ENCODE measurements around the gene RFX7. TPM values are rescaled to one million over a fixed set of nuclear protein-coding genes. Genes with fewer than 3 reads are reported as not detected.

Gene RFX7
- total RNA-seq, result 8.9 TPM
- long read RNA-seq, partial matches to known transcripts, result 0 of 3 reads
- long read RNA-seq, other reads (novel, unspliced or antisense), result 3 of 3 reads

DNA sequence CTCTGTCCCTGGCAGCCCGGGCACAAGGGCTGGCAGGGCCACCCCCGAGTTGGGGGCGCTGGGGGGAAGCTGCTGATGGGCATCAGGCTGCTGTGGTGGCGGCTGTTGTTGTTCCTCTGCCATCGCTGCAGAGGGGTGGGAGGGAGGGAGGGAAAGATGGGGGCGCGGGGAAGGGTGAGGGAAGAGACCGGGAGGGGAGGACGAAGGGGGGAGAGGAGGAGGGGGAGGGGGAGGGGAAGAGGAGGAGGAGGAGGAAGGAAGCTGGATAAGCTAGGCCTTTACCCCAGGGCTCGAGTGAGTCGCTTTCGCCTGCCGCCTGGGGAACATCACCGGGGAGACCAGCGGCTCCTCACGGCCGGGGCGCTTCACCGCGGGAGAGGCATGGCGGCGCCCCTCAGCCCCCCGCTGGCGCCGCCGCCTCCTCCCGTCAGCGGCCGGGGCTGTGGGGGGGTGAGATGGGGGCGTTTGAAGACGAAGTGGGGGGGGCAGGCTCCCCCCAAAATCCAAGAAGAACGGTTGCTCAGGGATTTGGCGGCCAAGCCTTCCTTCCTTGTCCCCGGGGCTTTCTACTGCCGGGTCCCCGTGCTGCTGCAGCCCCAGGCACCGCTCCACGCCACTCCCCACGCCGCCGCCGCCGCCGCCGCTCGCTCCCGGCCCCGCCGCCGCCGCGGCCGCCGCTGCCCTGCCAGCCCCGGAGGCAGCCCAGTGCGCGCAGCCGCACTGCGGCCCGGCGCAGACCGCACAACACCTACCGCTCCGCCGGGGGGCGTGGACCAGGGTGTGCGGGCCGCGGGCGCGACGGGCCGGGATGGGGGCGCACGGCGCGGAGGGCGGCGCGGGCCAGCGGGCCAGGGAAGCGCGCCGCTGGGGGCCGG, at the start of gene RFX7:
Gene RFX7, minus strand, starts transcription at position 717 of the 875 bp plus-strand sequence. Its CDS starts 594 bp downstream, at position 123.
- peak; percentile 77 for DNase-seq
- Histone ChIP-seq H3K36me3 (no peaks in the 10 kb centered on the region), H3K4me3 (peak within 1 kb of the TSS; percentile 83), H3K4me1 (peaks cover 58% of the 10 kb centered on the region), H3K27ac (replicated peaks) (peak within 1 kb of the TSS; percentile 91), H3K9me3 (replicated peaks) (no peaks in the 10 kb centered on the region), H3K27me3 (ENCODE audit: low read depth) (no peaks in the 10 kb centered on the region)
- intact Hi-C loops (cut with micrococcal nuclease), result no loop called here
- TF ChIP-seq, protein P1, sequence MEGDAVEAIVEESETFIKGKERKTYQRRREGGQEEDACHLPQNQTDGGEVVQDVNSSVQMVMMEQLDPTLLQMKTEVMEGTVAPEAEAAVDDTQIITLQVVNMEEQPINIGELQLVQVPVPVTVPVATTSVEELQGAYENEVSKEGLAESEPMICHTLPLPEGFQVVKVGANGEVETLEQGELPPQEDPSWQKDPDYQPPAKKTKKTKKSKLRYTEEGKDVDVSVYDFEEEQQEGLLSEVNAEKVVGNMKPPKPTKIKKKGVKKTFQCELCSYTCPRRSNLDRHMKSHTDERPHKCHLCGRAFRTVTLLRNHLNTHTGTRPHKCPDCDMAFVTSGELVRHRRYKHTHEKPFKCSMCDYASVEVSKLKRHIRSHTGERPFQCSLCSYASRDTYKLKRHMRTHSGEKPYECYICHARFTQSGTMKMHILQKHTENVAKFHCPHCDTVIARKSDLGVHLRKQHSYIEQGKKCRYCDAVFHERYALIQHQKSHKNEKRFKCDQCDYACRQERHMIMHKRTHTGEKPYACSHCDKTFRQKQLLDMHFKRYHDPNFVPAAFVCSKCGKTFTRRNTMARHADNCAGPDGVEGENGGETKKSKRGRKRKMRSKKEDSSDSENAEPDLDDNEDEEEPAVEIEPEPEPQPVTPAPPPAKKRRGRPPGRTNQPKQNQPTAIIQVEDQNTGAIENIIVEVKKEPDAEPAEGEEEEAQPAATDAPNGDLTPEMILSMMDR (IDR thresholded peaks at IDR 0.05; ENCODE audit: borderline replicate concordance), result peak; percentile 25

DNA sequence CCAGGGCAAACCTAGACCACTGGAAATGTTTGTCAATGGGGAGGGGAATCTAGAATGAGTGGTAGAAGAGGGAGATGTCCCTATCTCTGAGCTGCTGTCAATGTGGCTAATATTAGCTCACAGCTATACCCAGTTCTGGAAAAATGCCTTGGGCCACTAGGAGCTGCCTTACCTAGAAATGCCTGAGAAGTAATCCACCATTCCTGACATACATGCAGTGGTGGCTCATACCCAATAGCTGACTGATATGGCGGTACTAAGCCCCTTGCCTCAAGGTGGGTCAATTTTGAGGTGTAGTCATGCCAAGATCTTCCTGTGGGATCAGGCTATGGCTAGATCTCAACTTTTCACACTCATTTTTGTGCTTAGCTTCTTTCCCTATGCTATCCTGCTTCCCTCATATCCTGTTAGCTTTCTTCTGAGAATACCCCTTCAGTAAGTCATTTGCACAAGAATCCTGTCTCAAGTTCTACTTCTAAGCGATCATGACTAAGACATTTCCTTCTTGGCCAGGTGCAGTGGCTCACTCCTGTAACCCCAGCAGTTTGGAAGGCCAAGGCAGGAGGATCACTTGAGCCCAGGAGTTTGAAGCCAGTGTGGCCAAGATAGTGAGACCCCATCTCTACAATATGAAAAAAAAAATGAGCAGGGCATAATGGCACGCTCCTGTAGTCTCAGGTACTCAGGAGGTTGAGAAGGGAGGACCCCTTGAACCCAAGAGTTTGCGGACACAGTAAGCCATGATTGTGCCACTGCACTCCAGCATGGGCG, 49.1 kb upstream of the RFX7 start:
- TF ChIP-seq, protein P1 (IDR thresholded peaks at IDR 0.05; ENCODE audit: borderline replicate concordance), result no peak
- intact Hi-C loops (cut with micrococcal nuclease), result no loop called here
- Histone ChIP-seq H3K4me3 (no peak overlapping the region), H3K9me3 (replicated peaks) (peaks cover 25% of the 10 kb centered on the region), H3K36me3 (no peaks in the 10 kb centered on the region), H3K27me3 (ENCODE audit: low read depth) (no peaks in the 10 kb centered on the region), H3K27ac (replicated peaks) (no peak overlapping the region), H3K4me1 (no peaks in the 10 kb centered on the region)
- DNase-seq, result no peak

DNA sequence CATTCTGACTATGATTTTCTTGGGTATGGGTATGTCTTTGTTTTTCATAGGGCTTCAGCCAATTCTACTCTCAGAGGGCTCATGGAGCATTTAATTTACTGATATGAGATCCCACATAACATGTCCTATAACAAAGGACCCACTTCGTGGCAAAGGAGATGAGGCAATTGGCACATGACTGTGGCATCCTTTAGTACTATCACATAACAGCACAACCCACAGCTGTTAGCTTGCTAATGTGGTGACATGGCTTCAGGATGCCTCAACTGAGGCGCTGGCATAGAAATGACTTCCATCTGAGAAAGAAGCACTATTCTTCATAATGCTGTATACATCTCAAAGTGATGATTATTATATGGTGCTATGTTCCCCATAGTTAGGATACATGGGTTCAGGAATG, 48.1 kb upstream of the RFX7 start:
- TF ChIP-seq, protein P1 (IDR thresholded peaks at IDR 0.05; ENCODE audit: borderline replicate concordance), result no peak
- H3K36me3 ChIP-seq, result no peaks in the 10 kb centered on the region
- DNase-seq, result no peak
- H3K27me3 ChIP-seq (ENCODE audit: low read depth), result no peaks in the 10 kb centered on the region
- H3K4me3 ChIP-seq, result no peak overlapping the region
- peaks cover 32% of the 10 kb centered on the region for H3K9me3 ChIP-seq (replicated peaks)
- no peaks in the 10 kb centered on the region for H3K4me1 ChIP-seq
- H3K27ac ChIP-seq (replicated peaks), result no peak overlapping the region
- intact Hi-C loops (cut with micrococcal nuclease), result no loop called here

DNA sequence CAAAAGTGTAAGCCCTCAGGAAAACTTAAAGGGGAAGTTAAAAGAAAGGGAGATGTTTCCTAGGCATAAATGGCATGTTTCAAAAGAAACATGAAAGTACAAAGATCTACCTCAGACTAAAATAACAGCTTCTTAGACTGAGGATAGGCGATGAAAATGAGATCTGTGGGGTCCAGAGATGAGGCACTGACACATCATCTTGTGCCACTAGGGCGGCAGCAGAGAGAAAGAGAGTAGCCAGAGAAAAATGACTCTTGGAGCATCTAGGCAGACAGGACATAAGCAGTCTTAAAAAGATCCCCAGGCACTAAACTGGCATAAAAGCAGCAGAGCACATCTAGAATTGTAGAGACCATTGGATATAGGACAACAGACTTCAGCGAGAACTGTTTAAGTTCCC, 42.5 kb upstream of the RFX7 start:
- no peaks in the 10 kb centered on the region for H3K4me1 ChIP-seq
- DNase-seq, result no peak
- intact Hi-C loops (cut with micrococcal nuclease), result no loop called here

DNA sequence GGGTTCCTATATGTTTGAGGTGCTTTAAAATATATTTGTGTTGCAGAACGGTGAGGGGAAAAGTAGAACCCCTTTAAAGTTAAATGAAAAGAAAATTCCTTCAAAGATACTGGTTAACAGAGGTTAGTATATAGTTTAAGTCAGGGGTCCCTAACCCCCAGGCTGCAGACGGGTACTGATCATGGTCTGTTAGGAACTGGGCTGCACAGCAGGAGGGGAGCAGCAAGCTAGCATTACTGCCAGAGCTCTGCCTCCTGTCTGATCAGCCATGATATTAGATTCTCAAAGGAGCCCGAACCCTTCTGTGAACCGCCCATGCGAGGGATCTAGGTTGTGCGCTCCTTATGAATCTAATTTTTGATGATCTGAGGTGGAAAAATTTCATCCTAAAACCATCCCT, 37.5 kb upstream of the RFX7 start:
- intact Hi-C loops (cut with micrococcal nuclease), result no loop called here
- Histone ChIP-seq H3K9me3 (replicated peaks) (peaks cover 14% of the 10 kb centered on the region), H3K27ac (replicated peaks) (no peak overlapping the region), H3K27me3 (ENCODE audit: low read depth) (peaks cover 10% of the 10 kb centered on the region), H3K4me1 (no peaks in the 10 kb centered on the region), H3K4me3 (no peak overlapping the region), H3K36me3 (no peaks in the 10 kb centered on the region)
- TF ChIP-seq, protein P1 (IDR thresholded peaks at IDR 0.05; ENCODE audit: borderline replicate concordance), result no peak
- DNase-seq, result no peak

More for the DNA sequence above, 42.5 kb upstream of the RFX7 start:
- Histone ChIP-seq H3K27me3 (ENCODE audit: low read depth) (peaks cover 4% of the 10 kb centered on the region), H3K27ac (replicated peaks) (no peak overlapping the region), H3K36me3 (no peaks in the 10 kb centered on the region), H3K4me3 (no peak overlapping the region), H3K9me3 (replicated peaks) (peaks cover 32% of the 10 kb centered on the region)
- TF ChIP-seq, protein P1 (IDR thresholded peaks at IDR 0.05; ENCODE audit: borderline replicate concordance), result no peak
